DND-41 (cell line): ENCODE data around the gene PRKCB.

Experiments
- ATAC-seq: fragments of 200-7000 bp; cut with Tn5 transposase; 3 replicates; pipeline ENCODE4 v1.9.1; 2021; ENCODE audit warnings: low read depth; ENCODE audit not compliant: insufficient read depth
- DNase-seq: peaks from one replicate; pipeline ENCODE4 v3.0.0-alpha.2; 2020
- H2AFZ ChIP-seq: 2 replicates; pipeline ENCODE4 v1.6.0; 2012; ENCODE audit warnings: low read depth, low read length
- H3K27ac ChIP-seq: 2 replicates; pipeline ENCODE4 v1.5.1; 2012; ENCODE audit warnings: low read length, inconsistent platforms
- H3K27me3 ChIP-seq: fragments of 200-600 bp; sonication (generic); 2 replicates; pipeline ENCODE4 v1.6.0; 2012; ENCODE audit warnings: low read length, mild to moderate bottlenecking, inconsistent platforms; ENCODE audit not compliant: insufficient read depth, poor library complexity
- H3K36me3 ChIP-seq: 2 replicates; pipeline ENCODE4 v1.5.1; 2012; ENCODE audit warnings: low read length, inconsistent platforms; ENCODE audit not compliant: insufficient read depth
- H3K4me1 ChIP-seq: 2 replicates; pipeline ENCODE4 v1.5.1; 2012; ENCODE audit warnings: mild to moderate bottlenecking, low read length; ENCODE audit not compliant: insufficient read depth
- H3K4me2 ChIP-seq: 2 replicates; pipeline ENCODE4 v1.6.0; 2012; ENCODE audit warnings: mild to moderate bottlenecking, moderate library complexity, low read length, inconsistent platforms; ENCODE audit not compliant: insufficient read depth
- H3K4me3 ChIP-seq, 2 experiments: fragments of 200-600 bp in 1 of 2; shearing (Covaris generic) in 1 of 2; 2 replicates each; pipeline ENCODE4 v1.5.1; 2012 to 2016; ENCODE audit warnings: inconsistent platforms in 2 of 2, low read length in 2 of 2, mild to moderate bottlenecking in 2 of 2, low read depth in 1 of 2, moderate library complexity in 1 of 2
- H3K79me2 ChIP-seq: 2 replicates; pipeline ENCODE4 v1.6.0; 2012; ENCODE audit warnings: low read length, inconsistent platforms; ENCODE audit not compliant: insufficient read depth
- H3K9ac ChIP-seq: 2 replicates; pipeline ENCODE4 v1.6.0; 2012; ENCODE audit warnings: low read depth, mild to moderate bottlenecking, inconsistent platforms, low read length, moderate library complexity
- H3K9me3 ChIP-seq: 2 replicates; pipeline ENCODE4 v1.5.1; 2012; ENCODE audit warnings: low read length, moderate library complexity, mild to moderate bottlenecking, inconsistent platforms; ENCODE audit not compliant: insufficient read depth, severe bottlenecking
- H4K20me1 ChIP-seq: 2 replicates; pipeline ENCODE4 v1.6.0; 2012; ENCODE audit warnings: low read length; ENCODE audit not compliant: insufficient read depth
- CTCF ChIP-seq: IDR thresholded peaks from 2 replicates; pipeline ENCODE4 v1.5.1; 2012; ENCODE audit warnings: borderline replicate concordance, low read length, moderate library complexity, mild to moderate bottlenecking; ENCODE audit not compliant: poor library complexity, severe bottlenecking; ENCODE audit errors: extremely low read depth
- EZH2 ChIP-seq: IDR thresholded peaks from 3 replicates; pipeline ENCODE4 v1.6.1; 2012; ENCODE audit warnings: borderline replicate concordance, low read depth, mild to moderate bottlenecking, moderate library complexity, low read length, inconsistent platforms; ENCODE audit not compliant: severe bottlenecking

The PRKCB gene

GRCh38 chr16:24007391-24007790 is 171.6 kb downstream of the PRKCB start:
- DNase-seq (no peak), ATAC-seq (no peak)
- no peaks in the 10 kb centered on the region for H3K27me3 ChIP-seq
- H3K9ac ChIP-seq: no peak overlapping the region
- no peak overlapping the region for H3K4me2 ChIP-seq
- H3K79me2 ChIP-seq: no peaks in the 10 kb centered on the region
- H2AFZ ChIP-seq: no peak overlapping the region
- H3K4me3 ChIP-seq: no peak overlapping the region
- H4K20me1 ChIP-seq: no peaks in the 10 kb centered on the region
- TF ChIP-seq EZH2 (no peak), CTCF (no peak)
- H3K4me1 ChIP-seq: peaks cover 35% of the 10 kb centered on the region
- no peaks in the 10 kb centered on the region for H3K9me3 ChIP-seq
- no peak overlapping the region for H3K27ac ChIP-seq
- H3K36me3 ChIP-seq: no peaks in the 10 kb centered on the region; the same call in 1 of the 2 replicates

- Histone ChIP-seq H3K9ac (no peak overlapping the region), H3K27ac (no peak overlapping the region), H4K20me1 (no peaks in the 10 kb centered on the region), H2AFZ (no peak overlapping the region), H3K27me3 (no peaks in the 10 kb centered on the region), H3K9me3 (no peaks in the 10 kb centered on the region), H3K4me2 (no peak overlapping the region), H3K4me1 (peaks cover 40% of the 10 kb centered on the region), H3K79me2 (no peaks in the 10 kb centered on the region), H3K36me3 (no peaks in the 10 kb centered on the region; the same call in 1 of the 2 replicates), H3K4me3 (no peak overlapping the region)
- no peak for ATAC-seq
- TF ChIP-seq CTCF (no peak), EZH2 (no peak)
- DNase-seq: no peak
These were observed 172.2 kb downstream of the PRKCB start for GRCh38 chr16:24007934-24008333.

- ATAC-seq: no peak
- Histone ChIP-seq H3K27me3 (no peaks in the 10 kb centered on the region), H3K9ac (no peak overlapping the region), H4K20me1 (no peaks in the 10 kb centered on the region), H3K36me3 (no peaks in the 10 kb centered on the region; the same call in 1 of the 2 replicates), H3K4me2 (no peak overlapping the region), H3K4me3 (no peak overlapping the region), H3K27ac (peak overlapping the region; percentile 22; the same call in 1 of the 2 replicates), H3K9me3 (no peaks in the 10 kb centered on the region), H3K79me2 (no peaks in the 10 kb centered on the region), H3K4me1 (peaks cover 52% of the 10 kb centered on the region), H2AFZ (no peak overlapping the region)
- TF ChIP-seq EZH2 (no peak), CTCF (no peak)
- DNase-seq: no peak
These were observed 173.3 kb downstream of the PRKCB start for GRCh38 chr16:24009098-24009497.

GRCh38 chr16:24009955-24010354 is 174.2 kb downstream of the PRKCB start:
- H3K79me2 ChIP-seq: no peaks in the 10 kb centered on the region
- no peak for ATAC-seq
- TF ChIP-seq CTCF: no peak
- no peak for TF ChIP-seq EZH2
- no peak overlapping the region for H2AFZ ChIP-seq
- no peaks in the 10 kb centered on the region; the same call in 1 of the 2 replicates for H3K36me3 ChIP-seq
- no peaks in the 10 kb centered on the region for H3K27me3 ChIP-seq
- H3K9me3 ChIP-seq: no peaks in the 10 kb centered on the region
- H3K27ac ChIP-seq: peak overlapping the region; percentile 26; the same call in 1 of the 2 replicates
- no peak overlapping the region for H3K4me3 ChIP-seq
- H3K4me2 ChIP-seq: no peak overlapping the region
- H3K9ac ChIP-seq: no peak overlapping the region
- DNase-seq: no peak
- H4K20me1 ChIP-seq: no peaks in the 10 kb centered on the region
- H3K4me1 ChIP-seq: peaks cover 60% of the 10 kb centered on the region
